MM.1S (cell line): ENCODE results near the gene ADAMTS17.

Experiments
- EZH2 ChIP-seq: fragments of 300-600 bp; sonication (generic); optimal IDR thresholded peaks from 2 replicates; pipeline ENCODE3; 2017; ENCODE audit warnings: low read depth, mild to moderate bottlenecking, antibody characterized with exemption, low read length, mixed read lengths
- EZH2phosphoT487 ChIP-seq: fragments of 300-600 bp; sonication (generic); IDR thresholded peaks from 2 replicates; pipeline ENCODE4 v1.6.1; 2018; ENCODE audit warnings: antibody characterized with exemption, low read length
- TF ChIP-seq, protein P1 (sequence below): fragments of 300-600 bp; sonication (generic); IDR thresholded peaks from 2 replicates; pipeline ENCODE4 v1.5.1; 2016; ENCODE audit warnings: antibody characterized with exemption, low read length, mixed read lengths

- TF ChIP-seq, protein P1, sequence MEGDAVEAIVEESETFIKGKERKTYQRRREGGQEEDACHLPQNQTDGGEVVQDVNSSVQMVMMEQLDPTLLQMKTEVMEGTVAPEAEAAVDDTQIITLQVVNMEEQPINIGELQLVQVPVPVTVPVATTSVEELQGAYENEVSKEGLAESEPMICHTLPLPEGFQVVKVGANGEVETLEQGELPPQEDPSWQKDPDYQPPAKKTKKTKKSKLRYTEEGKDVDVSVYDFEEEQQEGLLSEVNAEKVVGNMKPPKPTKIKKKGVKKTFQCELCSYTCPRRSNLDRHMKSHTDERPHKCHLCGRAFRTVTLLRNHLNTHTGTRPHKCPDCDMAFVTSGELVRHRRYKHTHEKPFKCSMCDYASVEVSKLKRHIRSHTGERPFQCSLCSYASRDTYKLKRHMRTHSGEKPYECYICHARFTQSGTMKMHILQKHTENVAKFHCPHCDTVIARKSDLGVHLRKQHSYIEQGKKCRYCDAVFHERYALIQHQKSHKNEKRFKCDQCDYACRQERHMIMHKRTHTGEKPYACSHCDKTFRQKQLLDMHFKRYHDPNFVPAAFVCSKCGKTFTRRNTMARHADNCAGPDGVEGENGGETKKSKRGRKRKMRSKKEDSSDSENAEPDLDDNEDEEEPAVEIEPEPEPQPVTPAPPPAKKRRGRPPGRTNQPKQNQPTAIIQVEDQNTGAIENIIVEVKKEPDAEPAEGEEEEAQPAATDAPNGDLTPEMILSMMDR: no peak
- TF ChIP-seq EZH2 (no peak), EZH2phosphoT487 (no peak)
Measured at GRCh38 chr15:100103828-100104227, 237.9 kb downstream of the ADAMTS17 start.
